ENCODE measurements around the gene RAB11FIP5. TPM values are rescaled to one million over a fixed set of nuclear protein-coding genes. Genes with fewer than 3 reads are reported as not detected.

RAB11FIP5 gene
- total and polyA plus RNA-seq, 2 of the 4 experiments (the other 2 are of a cell fraction): 21.5 to 34.5 TPM

DNA sequence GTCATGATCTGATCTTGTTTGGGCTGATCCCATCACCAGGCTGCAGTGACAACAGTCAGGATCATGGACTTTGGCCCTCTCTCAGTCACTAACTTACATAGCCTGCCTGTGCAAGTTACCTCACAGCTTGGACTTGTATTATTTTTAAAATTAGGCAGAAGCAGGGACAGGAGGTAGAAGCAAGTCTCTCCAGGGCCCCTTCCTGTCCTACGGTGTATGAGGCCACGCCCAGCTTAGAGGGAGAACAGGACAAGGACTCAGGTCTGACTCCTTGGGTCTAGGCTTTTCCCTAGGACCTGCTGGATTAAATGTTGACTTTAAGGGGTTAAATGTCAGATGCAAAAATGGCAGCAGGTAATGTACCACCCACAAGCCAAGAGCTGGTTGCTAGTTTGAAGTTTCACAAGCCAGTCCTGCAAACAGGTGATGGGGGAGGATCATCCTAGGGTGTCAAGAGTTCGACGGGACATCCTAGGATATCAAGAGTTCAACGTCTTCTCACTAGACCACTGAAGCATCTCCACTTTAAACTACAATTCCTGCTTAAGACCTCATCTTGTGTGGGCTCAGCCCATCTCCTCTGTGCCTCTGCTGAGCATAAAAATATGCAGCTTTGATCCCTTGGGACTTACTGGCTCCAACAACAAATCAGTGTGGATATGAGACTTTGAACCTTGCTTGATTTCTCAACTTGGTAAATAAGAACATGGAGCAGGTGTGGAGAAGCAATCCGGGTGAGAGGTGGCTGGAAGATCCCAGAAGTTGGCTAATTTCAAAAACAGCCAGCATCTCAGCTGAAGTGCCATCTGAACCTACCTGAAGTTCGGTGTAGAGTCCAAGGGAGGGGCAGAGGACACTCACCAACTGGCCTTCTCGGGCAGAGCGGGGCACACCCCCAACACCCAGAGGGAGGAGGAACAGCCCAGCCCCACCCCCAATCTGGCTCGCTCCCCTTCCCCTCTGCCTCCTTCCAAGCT, 80.7 kb downstream of the RAB11FIP5 start (continued):
- no peak for TF ChIP-seq RAD21 (IDR thresholded peaks at IDR 0.05; ENCODE audit: low read length)
- no peak for TF ChIP-seq BHLHE40 (IDR thresholded peaks at IDR 0.05; ENCODE audit: low read depth, low read length)

DNA sequence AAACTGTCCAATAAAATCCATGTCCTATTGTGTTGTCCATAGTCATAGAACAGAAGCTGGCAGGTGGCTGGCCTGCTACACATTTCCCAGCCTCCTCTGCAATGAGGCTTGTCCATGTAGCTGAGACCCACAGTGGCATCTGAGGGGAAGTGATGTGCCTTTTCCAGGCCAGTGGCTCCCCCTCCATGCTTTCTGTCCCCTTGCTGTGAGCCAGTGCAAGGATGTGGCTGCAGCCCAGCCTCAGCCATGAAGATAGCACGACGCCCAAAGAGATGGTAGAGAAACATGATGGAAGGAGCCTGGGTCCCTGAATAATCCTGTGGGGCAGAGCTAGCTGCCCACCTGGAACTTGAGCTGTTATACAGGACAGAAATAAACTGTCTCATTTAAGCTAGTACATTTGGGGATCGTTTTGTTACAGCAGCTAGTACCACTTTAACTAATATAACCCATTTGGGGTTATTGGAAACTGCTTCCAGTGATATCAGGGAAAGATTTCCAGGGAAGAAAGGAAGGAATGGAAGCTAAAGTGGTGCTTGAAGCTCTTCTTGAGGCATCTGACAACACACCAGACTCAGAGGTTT, 81.6 kb downstream of the RAB11FIP5 start:
- Histone ChIP-seq H2BK120ac (ENCODE audit: low read depth, low read length) (no peak overlapping the region), H2BK5ac (ENCODE audit: low read depth, low read length, poor library complexity, severe bottlenecking) (no peak overlapping the region), H3K9ac (ENCODE audit: low read depth, low read length) (no peak overlapping the region), H3K9me3 (ENCODE audit: control insufficient read depth, insufficient read depth, low read length) (no peaks in the 10 kb centered on the region), H3K9me1 (ENCODE audit: insufficient read depth, low read length) (peaks cover 7% of the 10 kb centered on the region; the same call in 1 of the 2 replicates), H3K18ac (ENCODE audit: low read depth, low read length) (no peak overlapping the region), H3K79me1 (ENCODE audit: low read depth in 1 of 2, low read length in 2 of 2) (peaks cover 3 to 10% of the 10 kb centered on the region in 2 experiments; a peak in 1 of 4 replicates), H4K20me1 (ENCODE audit: insufficient read depth, low read length) (no peaks in the 10 kb centered on the region; the same call in none of the 2 replicates), H3K4me3 (ENCODE audit: insufficient read depth, low read depth, low read length) (no peak overlapping the region), H3K23ac (ENCODE audit: low read depth, low read length) (no peak overlapping the region), H3K27me3 (ENCODE audit: control insufficient read depth, insufficient read depth, low read length) (no peaks in the 10 kb centered on the region), H4K91ac (ENCODE audit: insufficient read depth, low read depth, low read length) (no peak overlapping the region), H3K36me3 (ENCODE audit: control insufficient read depth, insufficient read depth, low read length) (peaks cover 3% of the 10 kb centered on the region; the same call in 1 of the 2 replicates), H2AK9ac (replicated peaks; ENCODE audit: low read depth, low read length, poor library complexity) (no peak overlapping the region), H3K4me2 (ENCODE audit: low read depth, low read length) (no peak overlapping the region), H3K27ac (ENCODE audit: insufficient read depth, low read length) (no peak overlapping the region), H3K56ac (ENCODE audit: extremely low read depth, insufficient read depth, low read length) (no peak overlapping the region), H4K8ac (ENCODE audit: low read depth in 2 of 2, low read length in 2 of 2) (no peak overlapping the region), H2AFZ (replicated peaks; ENCODE audit: low read length, poor library complexity) (no peak overlapping the region), H4K5ac (ENCODE audit: low read depth, low read length) (no peak overlapping the region), H3K4me1 (ENCODE audit: control insufficient read depth, insufficient read depth, low read length) (no peaks in the 10 kb centered on the region), H2BK20ac (ENCODE audit: low read depth, low read length) (no peak overlapping the region), H2BK15ac (ENCODE audit: low read depth, low read length) (no peak overlapping the region), H2AK5ac (ENCODE audit: low read depth, low read length) (no peak overlapping the region), H3K4ac (ENCODE audit: low read depth, low read length) (no peak overlapping the region), H3K14ac (replicated peaks; ENCODE audit: low read depth, low read length) (no peak overlapping the region)
- CTCF ChIA-PET: interaction anchor here (1.0 kb wide), 1 partner anchor 146 kb away, joined by 3 read pairs; no protein-coding TSS in a partner anchor
- POLR2A ChIA-PET (ENCODE audit: unreplicated experiment): no interaction called here
- no CpG with 5 or more reads among the region's 3 CpGs for WGBS, 2 experiments (ENCODE audit: extremely low coverage in 2 of 2, insufficient read length in 1 of 2)
- no TSS peak for BruUV-seq (replicated peaks)
- dilution Hi-C loops (cut with HindIII; ENCODE audit: low sequenced_read_pairs, unreplicated experiment): no loop called here
- DNase-seq (no peak), ATAC-seq (ENCODE audit: low read depth) (no peak)
- no peak for TF ChIP-seq BHLHE40 (IDR thresholded peaks at IDR 0.05; ENCODE audit: low read depth, low read length)
- no peak for TF ChIP-seq MAZ (IDR thresholded peaks at IDR 0.05; ENCODE audit: borderline replicate concordance, low read depth, low read length)
- no peak for TF ChIP-seq FOS (IDR thresholded peaks at IDR 0.05; ENCODE audit: low read depth, low read length)
- TF ChIP-seq RCOR1 (IDR thresholded peaks at IDR 0.05; ENCODE audit: insufficient replicate concordance, low read length): no peak
- TF ChIP-seq, protein P1, sequence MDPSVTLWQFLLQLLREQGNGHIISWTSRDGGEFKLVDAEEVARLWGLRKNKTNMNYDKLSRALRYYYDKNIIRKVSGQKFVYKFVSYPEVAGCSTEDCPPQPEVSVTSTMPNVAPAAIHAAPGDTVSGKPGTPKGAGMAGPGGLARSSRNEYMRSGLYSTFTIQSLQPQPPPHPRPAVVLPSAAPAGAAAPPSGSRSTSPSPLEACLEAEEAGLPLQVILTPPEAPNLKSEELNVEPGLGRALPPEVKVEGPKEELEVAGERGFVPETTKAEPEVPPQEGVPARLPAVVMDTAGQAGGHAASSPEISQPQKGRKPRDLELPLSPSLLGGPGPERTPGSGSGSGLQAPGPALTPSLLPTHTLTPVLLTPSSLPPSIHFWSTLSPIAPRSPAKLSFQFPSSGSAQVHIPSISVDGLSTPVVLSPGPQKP (IDR thresholded peaks at IDR 0.05; ENCODE audit: borderline replicate concordance, low read depth, low read length): no peak
- TF ChIP-seq SMC3 (IDR thresholded peaks at IDR 0.05; ENCODE audit: low read depth, low read length): no peak
- no peak for TF ChIP-seq MXI1 (IDR thresholded peaks at IDR 0.05; ENCODE audit: borderline replicate concordance, low read depth, low read length)
- TF ChIP-seq POLR2A (IDR thresholded peaks at IDR 0.05; ENCODE audit: low read depth, low read length): no peak
- intact Hi-C loops (cut with micrococcal nuclease): no loop called here
- in situ Hi-C loops (cut with MboI; ENCODE audit: low sequenced_read_pairs): no loop called here
